Osteoblast (primary cell): Measurements from ENCODE around the gene CFAP74. TPM values are rescaled to one million over a fixed set of nuclear protein-coding genes. Genes with fewer than 3 reads are reported as not detected.

Source experiments
- DNase-seq: peaks from one replicate; pipeline ENCODE4 v3.0.0; 2011; ENCODE audit warnings: low spot score, mixed read lengths; ENCODE audit not compliant: insufficient read length; ENCODE audit errors: missing footprints
- H2AFZ ChIP-seq: 2 replicates; pipeline ENCODE4 v1.6.0; 2011; ENCODE audit warnings: mild to moderate bottlenecking, low read length
- H3K27ac ChIP-seq: 2 replicates; pipeline ENCODE4 v1.5.1; 2011; ENCODE audit warnings: mild to moderate bottlenecking, low read depth, low read length, moderate library complexity
- H3K27me3 ChIP-seq: 2 replicates; pipeline ENCODE4 v1.6.0; 2012; ENCODE audit warnings: mild to moderate bottlenecking, control low read depth, inconsistent platforms, low read length, moderate library complexity; ENCODE audit not compliant: insufficient read depth
- H3K36me3 ChIP-seq: 2 replicates; pipeline ENCODE4 v1.5.1; 2011; ENCODE audit warnings: mild to moderate bottlenecking, low read length, control low read depth, moderate library complexity; ENCODE audit not compliant: insufficient read depth
- H3K4me1 ChIP-seq: 2 replicates; pipeline ENCODE4 v1.5.1; 2011; ENCODE audit warnings: mild to moderate bottlenecking, low read length, control low read depth, moderate library complexity; ENCODE audit not compliant: insufficient read depth
- H3K4me2 ChIP-seq: 2 replicates; pipeline ENCODE4 v1.6.0; 2011; ENCODE audit warnings: mild to moderate bottlenecking, low read length; ENCODE audit not compliant: insufficient read depth
- H3K4me3 ChIP-seq: fragments of 200-600 bp; sonication (generic); 3 replicates; pipeline ENCODE4 v1.5.1; 2012; ENCODE audit warnings: mild to moderate bottlenecking, low read length, inconsistent platforms; ENCODE audit not compliant: insufficient read depth
- H3K79me2 ChIP-seq: 2 replicates; pipeline ENCODE4 v1.6.0; 2012; ENCODE audit warnings: mild to moderate bottlenecking, low read length, control low read depth, inconsistent platforms; ENCODE audit not compliant: insufficient read depth
- H3K9me3 ChIP-seq: 2 replicates; pipeline ENCODE4 v1.5.1; 2011; ENCODE audit warnings: low read depth, low read length, control low read depth
- H4K20me1 ChIP-seq: 2 replicates; pipeline ENCODE4 v1.6.0; 2012; ENCODE audit warnings: mild to moderate bottlenecking, low read length, control low read depth; ENCODE audit not compliant: insufficient read depth
- CTCF ChIP-seq: IDR thresholded peaks from 2 replicates; pipeline ENCODE4 v1.5.1; 2011; ENCODE audit warnings: mild to moderate bottlenecking, low read depth, low read length, moderate library complexity; ENCODE audit errors: extremely low read depth
- total RNA-seq: library from RNA; depleted of rRNA; stranded (reverse); fragments of >200 nt; gene quantifications from 2 replicates; pipeline ENCODE4 v1.2.3, GENCODE V29; 2012

CFAP74 gene
- total RNA-seq, 1 donor: not detected

DNA sequence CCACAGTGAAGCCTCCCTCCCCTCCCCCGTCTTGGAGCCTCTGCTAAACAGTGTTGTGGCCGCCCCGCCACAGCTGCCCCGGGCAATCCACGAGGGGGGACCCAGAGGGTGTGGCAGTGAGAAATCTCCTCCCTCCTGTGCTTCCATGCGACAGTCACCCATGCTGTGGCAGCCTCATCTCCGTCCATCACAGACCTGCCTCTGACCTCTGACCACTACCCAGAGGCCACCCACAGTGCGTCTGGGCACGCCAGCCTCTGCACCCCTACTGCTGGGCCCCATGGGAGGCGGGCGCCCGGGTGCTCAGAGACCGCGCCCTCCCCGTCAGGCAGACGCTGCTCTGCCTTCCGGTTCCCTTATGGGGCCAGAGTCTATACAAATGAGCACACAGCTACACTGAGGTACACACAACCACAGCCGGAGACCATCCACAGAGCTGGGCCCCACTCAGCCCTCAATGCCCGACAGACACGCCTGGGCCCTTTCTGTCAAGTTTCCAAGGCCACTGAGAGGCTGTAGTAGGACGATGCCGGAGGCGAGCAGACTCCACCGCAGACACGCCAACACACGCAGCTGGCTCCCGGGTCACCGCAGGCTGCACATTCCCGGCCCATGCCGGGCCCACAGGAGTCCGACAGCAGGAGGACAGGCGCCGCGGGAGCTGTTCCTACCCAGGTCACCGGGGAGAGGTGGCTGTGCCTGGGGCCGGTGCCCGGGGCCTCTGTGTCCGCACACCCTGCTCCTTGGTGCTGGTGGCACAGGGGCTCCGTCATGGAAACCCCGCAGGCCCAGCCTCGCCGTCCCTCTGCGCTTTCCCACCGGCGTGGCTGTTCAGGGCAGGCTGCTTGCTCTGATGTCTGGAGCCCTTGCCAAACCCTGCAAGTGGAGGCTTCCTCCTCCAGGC, 60.6 kb downstream of the CFAP74 start:
- Histone ChIP-seq H2AFZ (no peak overlapping the region), H3K4me3 (no peak overlapping the region), H3K27me3 (peaks cover 2% of the 10 kb centered on the region), H3K9me3 (no peaks in the 10 kb centered on the region), H3K27ac (no peak overlapping the region), H3K4me1 (no peaks in the 10 kb centered on the region), H3K79me2 (no peaks in the 10 kb centered on the region), H4K20me1 (no peaks in the 10 kb centered on the region), H3K4me2 (no peak overlapping the region), H3K36me3 (no peaks in the 10 kb centered on the region)
- no peak for DNase-seq
- no peak for TF ChIP-seq CTCF

- H3K4me2 ChIP-seq: no peak overlapping the region
- H3K79me2 ChIP-seq: no peaks in the 10 kb centered on the region
- H4K20me1 ChIP-seq: no peaks in the 10 kb centered on the region
- H3K4me1 ChIP-seq: no peaks in the 10 kb centered on the region
- H3K27me3 ChIP-seq: peaks cover 4% of the 10 kb centered on the region
- DNase-seq: no peak
- no peaks in the 10 kb centered on the region for H3K36me3 ChIP-seq
- H2AFZ ChIP-seq: no peak overlapping the region
- H3K27ac ChIP-seq: no peak overlapping the region
- no peak overlapping the region for H3K4me3 ChIP-seq
- H3K9me3 ChIP-seq: no peaks in the 10 kb centered on the region
- no peak for TF ChIP-seq CTCF
Observed at GRCh38 chr1:1941868-1942752, 61.5 kb downstream of the CFAP74 start.

DNA sequence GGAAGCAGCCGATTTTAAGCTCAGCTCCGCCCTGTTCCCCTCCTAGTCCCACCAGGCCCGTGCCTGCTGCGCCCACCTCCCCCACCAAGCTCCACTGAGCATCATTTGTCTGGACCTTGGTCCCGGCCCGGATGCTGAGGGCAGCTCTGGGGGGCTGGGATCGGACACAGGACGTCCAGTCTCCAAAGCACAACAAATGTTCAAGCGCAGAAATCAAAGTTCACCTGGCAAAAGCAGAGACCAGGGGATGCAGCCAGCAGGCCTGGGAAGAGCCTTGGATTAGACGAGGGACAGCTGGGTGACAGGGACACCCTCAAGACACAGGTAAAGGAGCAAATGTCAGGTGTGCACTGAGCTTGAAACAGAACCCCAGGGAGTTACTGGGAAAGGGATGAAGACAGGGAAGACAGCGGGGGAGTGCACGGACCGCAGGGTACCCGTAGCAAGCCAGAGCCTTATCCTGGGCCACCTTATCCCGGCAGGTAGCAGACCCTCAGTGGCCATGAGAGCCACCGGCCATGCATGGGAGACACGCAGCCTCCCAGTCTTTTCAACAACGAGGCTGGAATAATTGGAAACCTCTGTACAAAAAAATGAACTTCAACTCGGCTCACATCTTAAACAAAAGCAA, 62.3 kb downstream of the CFAP74 start:
- no peaks in the 10 kb centered on the region for H3K36me3 ChIP-seq
- H3K4me2 ChIP-seq: no peak overlapping the region
- peaks cover 5% of the 10 kb centered on the region for H3K27me3 ChIP-seq
- H3K4me3 ChIP-seq: no peak overlapping the region
- H3K4me1 ChIP-seq: no peaks in the 10 kb centered on the region
- H3K27ac ChIP-seq: no peak overlapping the region
- no peak for TF ChIP-seq CTCF
- no peaks in the 10 kb centered on the region for H3K79me2 ChIP-seq
- no peaks in the 10 kb centered on the region for H3K9me3 ChIP-seq
- no peak for DNase-seq
- no peaks in the 10 kb centered on the region for H4K20me1 ChIP-seq
- H2AFZ ChIP-seq: no peak overlapping the region
